Measurements from ENCODE around the gene ABCG2.

DNA sequence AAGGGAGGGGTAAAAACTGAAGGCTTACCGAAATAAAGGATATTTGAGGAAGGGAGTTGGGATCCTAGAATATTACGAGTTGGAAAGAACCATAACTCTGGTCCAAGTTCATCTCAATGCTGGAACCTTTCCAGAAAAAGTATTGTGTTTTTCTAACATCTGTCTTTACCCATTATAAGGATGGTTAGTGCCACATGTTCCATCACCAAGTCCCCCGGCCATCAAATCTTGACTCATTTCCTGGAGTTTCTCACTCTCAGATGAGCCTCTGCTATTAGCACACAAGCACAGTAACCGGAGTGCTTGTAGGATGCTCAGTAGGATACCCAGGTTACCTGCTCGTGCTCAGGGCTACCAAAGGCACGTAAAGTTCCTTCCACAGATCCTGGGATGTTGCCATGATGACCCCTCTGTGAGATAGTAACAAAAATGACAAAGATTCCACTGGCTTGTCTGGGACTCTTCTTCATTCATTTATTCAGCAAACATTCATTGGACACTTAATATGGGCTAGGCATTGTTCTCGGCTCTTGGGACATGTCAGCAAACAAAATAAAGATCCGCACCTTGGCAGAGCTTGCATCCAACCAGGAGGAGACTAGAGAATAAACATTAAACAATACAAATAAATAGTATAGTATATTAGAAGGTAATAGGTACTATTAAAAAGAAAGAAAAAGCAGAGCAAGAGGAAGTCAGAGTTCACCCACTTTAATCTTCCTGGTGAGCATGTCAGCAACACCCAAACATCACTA lies 114.7 kb downstream of the ABCG2 start:
- TF ChIP-seq, protein P1, sequence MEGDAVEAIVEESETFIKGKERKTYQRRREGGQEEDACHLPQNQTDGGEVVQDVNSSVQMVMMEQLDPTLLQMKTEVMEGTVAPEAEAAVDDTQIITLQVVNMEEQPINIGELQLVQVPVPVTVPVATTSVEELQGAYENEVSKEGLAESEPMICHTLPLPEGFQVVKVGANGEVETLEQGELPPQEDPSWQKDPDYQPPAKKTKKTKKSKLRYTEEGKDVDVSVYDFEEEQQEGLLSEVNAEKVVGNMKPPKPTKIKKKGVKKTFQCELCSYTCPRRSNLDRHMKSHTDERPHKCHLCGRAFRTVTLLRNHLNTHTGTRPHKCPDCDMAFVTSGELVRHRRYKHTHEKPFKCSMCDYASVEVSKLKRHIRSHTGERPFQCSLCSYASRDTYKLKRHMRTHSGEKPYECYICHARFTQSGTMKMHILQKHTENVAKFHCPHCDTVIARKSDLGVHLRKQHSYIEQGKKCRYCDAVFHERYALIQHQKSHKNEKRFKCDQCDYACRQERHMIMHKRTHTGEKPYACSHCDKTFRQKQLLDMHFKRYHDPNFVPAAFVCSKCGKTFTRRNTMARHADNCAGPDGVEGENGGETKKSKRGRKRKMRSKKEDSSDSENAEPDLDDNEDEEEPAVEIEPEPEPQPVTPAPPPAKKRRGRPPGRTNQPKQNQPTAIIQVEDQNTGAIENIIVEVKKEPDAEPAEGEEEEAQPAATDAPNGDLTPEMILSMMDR (IDR thresholded peaks at IDR 0.05), result no peak
- TF ChIP-seq, protein P2, sequence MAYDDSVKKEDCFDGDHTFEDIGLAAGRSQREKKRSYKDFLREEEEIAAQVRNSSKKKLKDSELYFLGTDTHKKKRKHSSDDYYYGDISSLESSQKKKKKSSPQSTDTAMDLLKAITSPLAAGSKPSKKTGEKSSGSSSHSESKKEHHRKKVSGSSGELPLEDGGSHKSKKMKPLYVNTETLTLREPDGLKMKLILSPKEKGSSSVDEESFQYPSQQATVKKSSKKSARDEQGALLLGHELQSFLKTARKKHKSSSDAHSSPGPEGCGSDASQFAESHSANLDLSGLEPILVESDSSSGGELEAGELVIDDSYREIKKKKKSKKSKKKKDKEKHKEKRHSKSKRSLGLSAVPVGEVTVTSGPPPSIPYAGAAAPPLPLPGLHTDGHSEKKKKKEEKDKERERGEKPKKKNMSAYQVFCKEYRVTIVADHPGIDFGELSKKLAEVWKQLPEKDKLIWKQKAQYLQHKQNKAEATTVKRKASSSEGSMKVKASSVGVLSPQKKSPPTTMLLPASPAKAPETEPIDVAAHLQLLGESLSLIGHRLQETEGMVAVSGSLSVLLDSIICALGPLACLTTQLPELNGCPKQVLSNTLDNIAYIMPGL (CRISPR knock-in tag; IDR thresholded peaks at IDR 0.05), result no peak
- no peak for TF ChIP-seq NFYB (CRISPR knock-in tag; conservative IDR thresholded peaks at IDR 0.05; ENCODE audit: low read depth)

All from WTC11 (cell line).